HG02885 (cell line): ENCODE results near the gene TUBGCP3.

ENCODE experiments used
- ATAC-seq: cut with Tn5 transposase; IDR thresholded peaks from one replicate; pipeline ENCODE4 v1.9.1; 2021; ENCODE audit warnings: mild to moderate bottlenecking; ENCODE audit not compliant: unreplicated experiment, poor library complexity

The TUBGCP3 gene

DNA sequence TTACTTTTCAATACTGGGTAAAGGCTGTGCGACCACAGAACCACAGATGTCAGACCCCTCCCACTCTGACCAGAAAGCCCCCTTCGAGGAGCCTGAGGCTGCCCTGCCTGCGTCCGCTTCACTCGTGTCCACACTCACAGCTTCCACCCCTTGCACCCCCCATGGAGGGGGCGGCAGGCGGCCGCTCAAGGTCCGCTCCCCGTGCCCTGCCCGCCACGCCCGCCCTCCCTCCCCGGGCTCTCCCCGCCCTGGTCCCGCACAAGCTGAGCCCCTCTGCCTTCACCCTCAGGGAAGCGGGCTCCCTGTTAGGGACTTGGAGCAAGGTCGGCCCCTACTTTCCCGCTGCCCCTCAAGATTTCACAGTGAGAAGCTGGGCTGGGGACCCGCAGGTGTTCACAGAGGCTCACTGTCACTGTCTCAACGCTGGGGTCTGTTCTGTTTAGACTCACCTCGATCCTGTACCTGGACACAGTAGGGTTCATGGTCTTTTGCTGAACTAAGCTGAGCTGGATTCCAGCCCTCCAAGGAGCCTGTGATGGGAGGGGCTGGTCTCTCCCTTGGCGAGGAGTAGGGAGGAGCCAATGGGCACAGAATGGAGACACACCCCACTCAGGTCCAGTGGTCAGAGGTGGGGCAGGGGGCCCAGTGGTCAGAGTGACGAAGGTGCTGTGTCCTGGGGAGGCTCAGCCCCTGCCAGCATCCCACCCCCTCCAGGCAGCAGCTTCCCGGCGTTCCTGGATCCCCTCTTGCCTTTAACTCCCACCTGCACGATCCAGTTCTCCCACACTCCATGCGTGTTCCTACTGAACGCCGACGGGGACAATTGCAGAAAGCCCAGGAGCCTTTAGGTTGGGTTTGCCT lies 142.3 kb downstream of the TUBGCP3 start:
- ATAC-seq = no peak

DNA sequence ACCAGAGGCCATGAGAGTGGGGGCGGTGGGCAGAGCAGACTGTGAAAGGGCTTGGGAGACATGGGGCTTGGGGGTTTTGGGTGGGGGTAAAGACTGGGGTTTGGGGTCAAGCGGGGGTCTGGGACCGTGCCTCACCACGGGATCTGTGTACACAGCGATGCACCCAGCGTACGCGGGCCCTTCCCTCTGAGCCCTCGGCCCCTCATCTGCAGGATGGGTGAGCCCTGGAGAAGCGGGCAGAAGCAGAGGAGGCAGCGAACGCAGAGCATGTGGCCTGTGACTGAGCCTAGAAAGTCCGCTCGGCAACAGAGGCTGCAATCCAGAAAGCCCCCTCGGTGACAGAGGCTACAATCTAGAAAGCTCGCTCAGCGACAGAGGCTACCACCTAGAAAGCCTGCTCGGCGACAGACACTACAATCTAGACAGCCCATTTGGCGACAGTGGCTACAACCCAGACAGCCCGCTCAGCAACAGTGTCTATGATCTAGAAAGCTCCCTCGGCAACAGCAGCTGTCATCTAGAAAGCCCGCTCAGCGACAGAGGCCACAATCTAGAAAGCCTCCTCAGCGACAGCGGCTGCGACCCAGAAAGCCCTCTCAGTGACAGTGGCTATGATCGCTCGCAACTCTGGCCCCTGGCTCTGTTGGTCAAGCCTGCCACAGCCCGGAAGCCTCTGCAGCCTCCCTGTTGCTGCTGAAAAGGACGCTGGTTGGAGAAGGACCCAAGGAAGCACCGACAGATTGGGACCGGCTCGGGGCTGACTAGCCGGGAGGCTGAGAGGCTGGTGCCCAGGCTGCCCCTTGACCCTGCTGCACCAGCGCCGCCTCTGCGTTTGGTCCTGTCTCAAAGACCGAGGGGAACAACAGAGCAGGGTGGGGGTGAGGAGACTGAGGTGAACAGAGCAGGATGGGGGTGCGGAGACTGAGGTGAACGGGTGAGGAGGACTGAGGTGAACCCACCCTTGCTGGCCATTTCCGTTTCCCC lies 143.2 kb downstream of the TUBGCP3 start:
- no peak for ATAC-seq

- ATAC-seq = peak; percentile 73
Measured at GRCh38 chr13:112443995-112444311, 144.0 kb downstream of the TUBGCP3 start.

- no peak for ATAC-seq
Measured at GRCh38 chr13:112443191-112443994, 144.6 kb downstream of the TUBGCP3 start.

DNA sequence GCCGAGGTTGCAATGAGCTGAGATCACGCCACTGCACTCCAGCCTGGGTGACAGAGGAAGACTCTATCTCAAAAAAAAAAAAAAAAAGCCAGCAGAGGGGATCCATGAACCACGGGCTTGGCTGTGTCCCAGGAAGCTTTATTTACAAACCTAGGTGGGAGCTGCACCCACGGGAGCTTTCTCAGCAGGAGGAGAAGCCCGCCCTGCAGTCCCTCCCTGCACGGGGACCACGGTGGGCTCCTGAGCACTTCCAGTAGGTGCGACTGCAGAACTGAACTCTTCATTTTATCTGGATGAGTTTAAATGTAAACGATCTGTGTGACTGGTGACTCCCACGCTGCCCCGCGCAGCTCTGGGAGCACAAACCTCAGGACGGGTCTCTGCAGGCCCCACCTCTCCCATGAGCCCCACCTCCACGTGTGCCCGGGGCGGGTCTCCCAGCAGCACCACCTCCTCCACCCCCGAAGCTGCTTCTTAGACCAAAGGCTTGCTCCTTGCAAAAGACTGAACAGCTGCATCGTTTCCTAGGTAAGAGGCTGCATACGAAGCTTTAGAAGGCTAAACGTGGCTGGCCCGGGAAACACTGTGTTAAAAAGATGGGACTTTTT lies 145.4 kb downstream of the TUBGCP3 start:
- no peak for ATAC-seq

- no peak for ATAC-seq
Measured at GRCh38 chr13:112441779-112442310, 146.1 kb downstream of the TUBGCP3 start.

- no peak for ATAC-seq
Measured at GRCh38 chr13:112441226-112441625, 146.7 kb downstream of the TUBGCP3 start.

GRCh38 chr13:112438515-112438914 lies 149.4 kb downstream of the TUBGCP3 start:
- ATAC-seq = no peak

DNA sequence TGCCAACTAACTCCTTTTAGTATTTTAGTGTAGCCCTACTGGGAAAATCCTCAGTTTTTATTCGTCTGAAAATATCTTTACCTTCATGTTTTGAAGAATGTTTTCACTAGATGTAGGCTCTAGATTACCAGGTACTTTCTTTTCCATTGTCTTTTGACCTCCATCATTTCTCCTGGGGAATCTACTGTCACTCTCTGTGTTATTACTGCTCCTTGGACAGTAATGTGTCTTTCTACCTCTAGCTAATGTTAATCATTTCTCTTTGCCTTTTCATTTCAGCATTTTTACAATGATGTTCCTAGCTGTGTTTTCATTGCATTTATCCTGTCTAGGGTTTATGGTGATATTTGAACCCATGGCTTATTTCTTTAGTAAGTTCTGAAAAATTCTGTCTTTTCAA lies 149.9 kb downstream of the TUBGCP3 start:
- ATAC-seq = no peak

DNA sequence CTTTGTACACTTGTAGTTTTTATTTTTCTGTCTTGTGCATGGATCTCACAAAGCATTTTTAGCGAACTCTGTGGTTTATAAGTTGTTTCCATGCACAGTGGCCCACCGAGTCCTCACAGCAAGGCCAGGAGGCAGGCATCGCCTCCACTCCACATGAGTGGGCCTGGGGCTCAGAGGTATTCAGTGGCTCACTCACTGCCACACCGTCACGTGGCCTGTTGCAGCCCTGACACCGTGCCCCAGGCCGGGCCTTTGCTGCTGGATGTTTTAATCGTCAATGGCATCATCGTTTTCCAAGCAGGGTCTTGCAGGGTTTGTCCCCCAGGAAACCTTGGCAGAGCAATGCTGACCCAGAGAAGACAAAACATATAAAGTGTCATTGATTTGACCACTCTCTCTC lies 152.0 kb downstream of the TUBGCP3 start:
- ATAC-seq = no peak
